OCI-LY3 (cell line): ENCODE results near the gene KITLG.

Experiments used
- H2AFZ ChIP-seq: fragments of 200-600, 300-600 bp; shearing (Covaris generic); 2 replicates; pipeline ENCODE4 v1.6.0; 2014; ENCODE audit warnings: antibody characterized with exemption, low read depth, low read length
- H3K27ac ChIP-seq: fragments of 200-600, 300-600 bp; sonication (generic); 2 replicates; pipeline ENCODE4 v1.5.1; 2014; ENCODE audit warnings: mild to moderate bottlenecking, low read length, moderate library complexity, mixed read lengths
- H3K27me3 ChIP-seq: fragments of 200-600, 300-600 bp; sonication (generic); 2 replicates; pipeline ENCODE4 v1.6.1; 2014; ENCODE audit warnings: low read depth, low read length, mixed read lengths
- H3K36me3 ChIP-seq: fragments of 200-600, 300-600 bp; sonication (generic); replicated peaks from 2 replicates; pipeline ENCODE3; 2014; ENCODE audit warnings: low read depth, low read length, mixed read lengths
- H3K4me1 ChIP-seq: fragments of 300-600, 200-600 bp; sonication (generic); 2 replicates; pipeline ENCODE4 v1.6.1; 2014; ENCODE audit warnings: low read length, mixed read lengths
- H3K4me2 ChIP-seq: fragments of 200-600, 300-600 bp; sonication (generic); 2 replicates; pipeline ENCODE4 v1.6.1; 2014; ENCODE audit warnings: low read length, mixed read lengths
- H3K4me3 ChIP-seq: fragments of 300-600, 200-600 bp; sonication (generic); 2 replicates; pipeline ENCODE4 v1.5.1; 2014; ENCODE audit warnings: antibody characterized with exemption, mild to moderate bottlenecking, low read length, moderate library complexity
- H3K79me2 ChIP-seq: fragments of 300-600, 200-600 bp; shearing (Covaris generic); 2 replicates; pipeline ENCODE4 v1.6.1; 2014; ENCODE audit warnings: mild to moderate bottlenecking, low read length, mixed read lengths
- H3K9ac ChIP-seq: fragments of 300-600, 200-600 bp; shearing (Covaris generic); 2 replicates; pipeline ENCODE4 v1.6.0; 2014; ENCODE audit warnings: mild to moderate bottlenecking, low read length, moderate library complexity
- H3K9me3 ChIP-seq: fragments of 200-600, 300-600 bp; shearing (Covaris generic); 2 replicates; pipeline ENCODE4 v1.6.1; 2014; ENCODE audit warnings: low read length, mixed read lengths; ENCODE audit not compliant: insufficient read depth
- H4K20me1 ChIP-seq: fragments of 200-600, 300-600 bp; sonication (generic); 2 replicates; pipeline ENCODE4 v1.6.1; 2016; ENCODE audit warnings: low read length, mixed read lengths; ENCODE audit not compliant: insufficient read depth
- EZH2phosphoT487 ChIP-seq: fragments of 200-600 bp; shearing (Covaris generic); IDR thresholded peaks from 2 replicates; pipeline ENCODE4 v1.6.1; 2018; ENCODE audit warnings: antibody characterized with exemption, mixed run types, low read depth
- TF ChIP-seq, protein P1 (sequence below): fragments of 200-600, 300-600 bp; sonication (generic); IDR thresholded peaks from 2 replicates; pipeline ENCODE4 v1.5.1; 2014; ENCODE audit warnings: antibody characterized with exemption, low read length, low read depth

KITLG gene

DNA sequence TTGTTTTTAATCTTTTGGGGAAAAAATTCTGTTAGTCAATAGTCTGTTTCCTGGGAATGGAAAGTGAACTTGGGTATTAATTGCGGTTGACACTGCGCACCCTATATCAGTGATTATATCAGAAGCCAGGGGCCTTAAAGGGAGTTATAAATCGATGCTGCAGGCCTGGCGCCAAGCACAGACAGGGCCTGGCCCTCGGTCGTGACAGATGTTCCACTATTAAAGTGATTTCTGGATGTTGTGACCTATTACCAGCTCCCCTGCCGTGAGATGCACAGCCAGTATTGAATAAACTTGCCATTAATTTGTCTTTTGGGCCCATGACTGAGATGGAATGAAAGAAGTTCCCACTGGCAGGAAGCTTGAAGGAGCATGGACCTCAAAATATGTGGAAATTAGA, 45.1 kb upstream of the KITLG start:
- H3K27ac ChIP-seq = no peak overlapping the region
- no peaks in the 10 kb centered on the region for H4K20me1 ChIP-seq
- H3K4me2 ChIP-seq = no peak overlapping the region
- H3K79me2 ChIP-seq = no peaks in the 10 kb centered on the region
- H3K36me3 ChIP-seq = no peaks in the 10 kb centered on the region
- no peaks in the 10 kb centered on the region for H3K27me3 ChIP-seq
- no peak overlapping the region for H3K9ac ChIP-seq
- no peaks in the 10 kb centered on the region for H3K4me1 ChIP-seq
- H3K9me3 ChIP-seq = no peaks in the 10 kb centered on the region
- no peak overlapping the region for H2AFZ ChIP-seq
- TF ChIP-seq EZH2phosphoT487 = no peak
- TF ChIP-seq, protein P1, sequence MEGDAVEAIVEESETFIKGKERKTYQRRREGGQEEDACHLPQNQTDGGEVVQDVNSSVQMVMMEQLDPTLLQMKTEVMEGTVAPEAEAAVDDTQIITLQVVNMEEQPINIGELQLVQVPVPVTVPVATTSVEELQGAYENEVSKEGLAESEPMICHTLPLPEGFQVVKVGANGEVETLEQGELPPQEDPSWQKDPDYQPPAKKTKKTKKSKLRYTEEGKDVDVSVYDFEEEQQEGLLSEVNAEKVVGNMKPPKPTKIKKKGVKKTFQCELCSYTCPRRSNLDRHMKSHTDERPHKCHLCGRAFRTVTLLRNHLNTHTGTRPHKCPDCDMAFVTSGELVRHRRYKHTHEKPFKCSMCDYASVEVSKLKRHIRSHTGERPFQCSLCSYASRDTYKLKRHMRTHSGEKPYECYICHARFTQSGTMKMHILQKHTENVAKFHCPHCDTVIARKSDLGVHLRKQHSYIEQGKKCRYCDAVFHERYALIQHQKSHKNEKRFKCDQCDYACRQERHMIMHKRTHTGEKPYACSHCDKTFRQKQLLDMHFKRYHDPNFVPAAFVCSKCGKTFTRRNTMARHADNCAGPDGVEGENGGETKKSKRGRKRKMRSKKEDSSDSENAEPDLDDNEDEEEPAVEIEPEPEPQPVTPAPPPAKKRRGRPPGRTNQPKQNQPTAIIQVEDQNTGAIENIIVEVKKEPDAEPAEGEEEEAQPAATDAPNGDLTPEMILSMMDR = no peak
- H3K4me3 ChIP-seq = no peak overlapping the region

DNA sequence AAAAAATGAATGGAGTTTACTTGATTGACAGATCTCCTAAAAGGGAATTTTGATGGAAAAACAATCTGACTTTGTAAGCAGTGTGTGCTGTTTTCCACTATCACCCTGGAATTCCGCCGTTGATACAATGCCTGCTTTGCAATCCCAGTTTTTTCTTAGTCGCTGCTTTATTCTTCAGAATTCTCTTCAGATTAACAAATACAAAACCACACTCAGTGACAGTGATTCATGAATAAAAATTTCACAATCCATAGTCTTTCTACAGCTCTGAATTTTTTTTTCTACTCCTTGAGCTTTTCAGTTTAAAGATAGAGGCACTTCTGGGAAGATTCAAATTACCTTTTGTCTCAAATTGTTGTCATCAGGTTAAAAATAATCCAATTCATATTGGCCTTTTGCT, 44.6 kb upstream of the KITLG start:
- Histone ChIP-seq H3K36me3 (no peaks in the 10 kb centered on the region), H3K79me2 (no peaks in the 10 kb centered on the region), H3K4me2 (no peak overlapping the region), H3K27me3 (no peaks in the 10 kb centered on the region), H3K9me3 (no peaks in the 10 kb centered on the region), H3K9ac (no peak overlapping the region), H3K4me1 (no peaks in the 10 kb centered on the region), H2AFZ (no peak overlapping the region), H3K27ac (no peak overlapping the region), H4K20me1 (no peaks in the 10 kb centered on the region), H3K4me3 (no peak overlapping the region)
- no peak for TF ChIP-seq EZH2phosphoT487
- TF ChIP-seq, protein P1 = no peak

DNA sequence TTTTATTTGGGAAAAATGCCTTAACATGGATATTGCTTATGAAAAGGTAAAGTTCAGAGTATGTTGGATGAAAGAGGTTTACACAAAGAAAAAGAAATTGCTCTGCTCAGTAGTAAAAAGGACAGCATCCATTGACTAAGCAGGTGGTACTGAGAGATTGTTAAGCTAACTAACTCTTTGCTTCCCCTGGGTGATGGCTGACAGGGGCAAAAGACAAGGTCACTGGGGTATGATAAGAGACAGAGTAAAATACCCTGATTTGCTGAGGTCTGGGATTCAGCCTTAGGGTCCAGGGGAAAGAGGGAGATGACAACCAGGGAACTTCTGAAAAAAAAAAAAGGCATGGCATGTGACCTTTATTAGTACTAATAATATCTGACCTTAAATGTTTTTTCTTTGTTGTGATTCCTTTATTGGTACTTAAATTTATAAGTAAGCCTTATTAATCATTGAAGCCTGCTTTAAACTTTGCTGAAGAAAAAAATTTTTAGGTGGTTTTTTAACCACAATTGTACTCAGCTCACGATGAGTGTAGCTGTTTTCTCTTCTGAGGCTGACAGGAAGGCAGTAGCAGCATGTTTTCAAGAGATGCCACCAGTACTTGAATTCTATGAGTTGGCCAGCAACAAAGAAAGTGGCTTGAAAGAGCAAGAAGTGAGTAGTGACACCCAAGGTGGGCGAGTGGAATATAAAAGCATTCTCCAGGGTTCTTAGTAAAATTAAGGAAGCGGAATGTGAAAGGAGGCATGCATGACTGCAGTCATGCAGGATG, 43.7 kb upstream of the KITLG start:
- Histone ChIP-seq H3K27ac (no peak overlapping the region), H3K79me2 (no peaks in the 10 kb centered on the region), H3K9ac (no peak overlapping the region), H3K4me2 (no peak overlapping the region), H3K4me3 (no peak overlapping the region), H3K36me3 (no peaks in the 10 kb centered on the region), H3K4me1 (no peaks in the 10 kb centered on the region), H3K27me3 (no peaks in the 10 kb centered on the region), H2AFZ (no peak overlapping the region), H4K20me1 (no peaks in the 10 kb centered on the region), H3K9me3 (no peaks in the 10 kb centered on the region)
- TF ChIP-seq, protein P1 = no peak
- no peak for TF ChIP-seq EZH2phosphoT487

DNA sequence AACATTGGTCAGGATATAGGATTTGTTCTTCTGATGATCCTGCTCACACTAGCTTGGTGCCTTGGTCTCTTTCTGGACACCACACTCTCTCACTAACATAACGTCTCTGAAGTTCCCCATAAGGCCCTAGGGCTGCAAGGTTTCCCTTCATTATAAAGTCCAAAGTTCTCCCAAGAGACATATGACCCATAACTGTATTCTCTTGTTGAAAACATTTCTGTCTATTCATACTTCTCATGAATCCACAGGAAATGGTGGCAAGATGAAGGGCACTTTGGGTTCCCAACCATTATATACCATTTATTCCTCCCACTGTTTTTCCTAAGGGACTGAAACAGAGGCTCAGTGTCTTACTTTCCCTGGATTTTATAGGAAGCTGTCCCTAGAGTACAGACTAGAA, 37.1 kb upstream of the KITLG start:
- H3K9me3 ChIP-seq = no peaks in the 10 kb centered on the region
- no peak overlapping the region for H2AFZ ChIP-seq
- H3K79me2 ChIP-seq = no peaks in the 10 kb centered on the region
- H3K4me3 ChIP-seq = no peak overlapping the region
- H3K27me3 ChIP-seq = no peaks in the 10 kb centered on the region
- no peak overlapping the region for H3K9ac ChIP-seq
- no peaks in the 10 kb centered on the region for H3K36me3 ChIP-seq
- H4K20me1 ChIP-seq = no peaks in the 10 kb centered on the region
- TF ChIP-seq, protein P1 = no peak
- TF ChIP-seq EZH2phosphoT487 = no peak
- no peaks in the 10 kb centered on the region for H3K4me1 ChIP-seq
- H3K4me2 ChIP-seq = no peak overlapping the region
- no peak overlapping the region for H3K27ac ChIP-seq
